HG02623 (cell line): ENCODE measurements around the gene MEGF8.
"Not testable (repeated sequence)": the region's sequence is repeated elsewhere in the genome, so short reads cannot be mapped to it uniquely, and the experiment has no call there.

Experiments used
- ATAC-seq: cut with Tn5 transposase; IDR thresholded peaks from one replicate; pipeline ENCODE4 v1.9.1; 2021; ENCODE audit warnings: moderate library complexity; ENCODE audit not compliant: unreplicated experiment

MEGF8 gene

DNA sequence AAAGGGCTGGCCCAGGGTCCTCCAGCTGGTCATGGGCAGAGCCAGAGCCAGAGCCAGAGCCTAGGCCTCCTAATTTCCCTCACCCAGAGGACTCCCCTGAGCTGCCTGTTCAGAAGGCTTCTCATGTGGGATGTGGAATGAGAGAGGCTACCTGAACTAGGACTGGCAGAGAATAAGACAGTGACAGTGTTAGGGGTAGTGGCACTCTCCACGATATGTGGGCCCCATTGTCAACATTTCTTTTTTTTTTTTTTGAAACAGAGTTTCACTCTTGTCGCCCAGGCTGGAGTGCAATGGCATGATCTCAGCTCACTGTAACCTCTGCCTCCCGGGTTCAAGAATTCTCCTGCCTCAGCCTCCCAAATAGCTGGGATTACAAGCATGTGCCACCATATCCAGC, 5.9 kb downstream of the MEGF8 start:
- ATAC-seq = not testable (repeated sequence)

DNA sequence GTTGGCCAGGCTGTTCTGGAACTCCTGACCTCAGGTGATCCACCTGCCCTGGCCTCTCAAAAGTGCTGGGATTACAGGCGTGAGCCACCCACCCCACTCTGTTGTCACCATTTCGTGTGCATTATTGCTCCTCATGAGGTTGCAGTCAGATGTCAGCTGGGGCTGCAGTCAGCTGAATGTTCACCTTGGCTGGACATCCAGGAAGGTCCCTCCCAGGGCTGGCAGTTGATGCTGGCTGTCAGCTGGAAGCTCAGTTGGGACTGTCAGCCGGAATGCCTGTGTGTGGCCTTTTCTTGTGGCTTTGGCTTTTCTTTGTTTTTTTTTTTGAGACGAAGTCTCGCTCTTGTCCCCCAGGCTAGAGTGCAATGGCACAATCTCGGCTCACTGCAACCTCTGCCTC, 6.6 kb downstream of the MEGF8 start:
- ATAC-seq = no peak

DNA sequence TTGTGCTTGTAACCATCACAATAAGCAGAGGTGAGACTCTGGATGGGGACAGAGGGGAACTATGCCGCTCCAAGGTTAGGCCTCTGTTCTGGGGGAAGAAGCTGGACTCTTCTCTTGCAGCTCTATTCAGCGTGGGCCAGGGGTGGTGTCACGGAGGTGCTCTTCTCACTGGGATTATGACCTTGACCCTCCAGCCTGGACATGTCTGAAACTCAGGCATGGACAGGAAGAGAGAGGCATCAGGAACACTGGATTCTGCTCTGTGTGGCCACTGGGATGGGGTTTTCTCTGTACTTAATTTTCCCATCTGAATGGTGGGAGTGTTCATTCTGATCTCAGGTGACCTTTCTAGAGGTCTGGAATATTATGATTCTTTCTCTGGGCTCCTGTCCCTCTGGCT, 7.6 kb downstream of the MEGF8 start:
- ATAC-seq = no peak

DNA sequence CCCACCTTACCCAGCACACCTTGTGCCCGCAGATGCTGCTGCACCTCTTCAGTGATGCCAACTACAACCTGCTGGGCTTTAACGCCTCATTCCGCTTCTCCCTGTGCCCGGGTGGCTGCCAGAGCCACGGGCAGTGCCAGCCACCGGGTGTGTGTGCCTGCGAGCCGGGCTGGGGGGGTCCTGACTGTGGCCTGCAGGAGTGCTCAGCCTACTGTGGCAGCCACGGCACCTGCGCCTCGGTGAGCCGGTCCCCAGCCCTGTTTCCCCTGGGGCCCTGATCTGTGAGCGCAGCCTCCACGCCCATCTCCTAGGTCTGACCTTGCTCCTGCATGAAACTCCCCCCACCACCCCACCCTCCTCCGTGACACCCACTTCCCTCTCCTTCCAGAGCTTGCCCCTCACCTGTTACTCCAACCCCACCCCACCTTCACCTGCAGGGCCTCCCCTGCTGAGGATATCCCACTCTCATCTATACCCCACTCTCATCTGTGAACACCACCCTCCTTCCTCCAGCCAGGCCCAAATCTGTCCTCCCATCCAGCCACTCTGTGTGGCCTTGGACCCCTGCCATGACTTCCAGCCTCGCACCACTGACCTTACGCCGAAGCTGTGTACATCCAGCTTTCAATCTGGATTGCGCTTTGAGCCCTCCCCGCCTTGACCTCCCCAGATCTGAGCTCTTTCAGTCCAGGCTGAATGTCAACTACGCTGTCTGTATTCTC, 8.7 kb downstream of the MEGF8 start:
- no peak for ATAC-seq

DNA sequence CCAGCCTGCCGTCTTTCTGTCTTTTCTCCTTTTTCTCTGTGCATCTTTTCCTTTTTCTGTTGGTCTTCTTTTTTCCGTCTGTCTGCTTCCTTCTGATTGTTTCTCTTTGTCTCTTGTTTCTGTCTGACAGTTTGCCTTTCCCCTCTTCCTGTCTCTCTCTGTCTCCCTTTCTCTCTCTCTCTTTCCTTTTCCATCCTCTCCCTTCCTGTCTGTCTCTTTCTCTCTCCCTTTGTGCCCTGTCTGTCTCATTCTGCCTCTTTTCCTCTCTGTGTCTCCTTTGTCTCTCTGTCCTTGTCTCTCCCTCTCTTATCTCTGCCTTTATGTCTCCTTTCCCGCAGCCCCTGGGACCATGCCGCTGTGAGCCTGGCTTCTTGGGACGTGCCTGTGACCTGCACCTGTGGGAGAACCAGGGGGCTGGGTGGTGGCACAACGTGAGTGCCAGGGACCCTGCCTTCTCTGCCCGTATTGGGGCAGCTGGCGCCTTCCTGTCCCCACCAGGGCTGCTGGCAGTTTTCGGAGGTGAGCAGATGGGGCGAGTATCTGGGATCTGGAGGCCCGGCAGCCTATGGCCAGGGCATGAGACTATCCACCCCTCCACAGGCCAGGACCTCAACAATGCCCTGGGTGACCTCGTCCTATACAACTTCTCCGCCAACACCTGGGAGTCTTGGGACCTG, 9.4 kb downstream of the MEGF8 start:
- no peak for ATAC-seq

DNA sequence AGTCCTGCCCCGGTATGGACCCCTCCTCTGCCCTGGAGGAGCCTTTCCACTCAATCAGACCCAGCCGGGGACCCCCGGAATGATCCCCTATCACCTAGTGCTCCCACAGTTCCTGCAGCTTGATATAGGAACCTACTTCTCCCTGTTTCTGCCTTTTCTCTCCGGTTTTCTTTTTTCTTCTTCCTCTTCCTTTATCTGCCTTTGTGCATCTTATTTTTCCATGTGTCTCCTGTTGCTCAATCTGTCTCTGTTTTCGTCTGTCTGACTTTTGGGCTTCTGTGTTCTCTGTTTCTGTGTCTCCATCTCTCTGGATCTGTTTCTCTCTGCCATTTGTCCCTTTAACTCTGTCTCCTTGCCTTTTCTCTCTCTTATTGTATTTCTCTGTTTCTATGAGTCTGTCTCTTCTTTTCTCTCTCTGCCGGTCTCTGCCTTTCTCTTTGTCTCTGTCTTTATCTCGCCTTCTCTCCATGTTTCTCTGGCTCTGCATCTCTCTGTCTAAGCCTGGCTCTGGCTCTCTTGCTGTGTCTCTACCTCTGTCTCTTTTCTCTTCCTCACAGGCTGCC, 10.0 kb downstream of the MEGF8 start:
- ATAC-seq = no peak

DNA sequence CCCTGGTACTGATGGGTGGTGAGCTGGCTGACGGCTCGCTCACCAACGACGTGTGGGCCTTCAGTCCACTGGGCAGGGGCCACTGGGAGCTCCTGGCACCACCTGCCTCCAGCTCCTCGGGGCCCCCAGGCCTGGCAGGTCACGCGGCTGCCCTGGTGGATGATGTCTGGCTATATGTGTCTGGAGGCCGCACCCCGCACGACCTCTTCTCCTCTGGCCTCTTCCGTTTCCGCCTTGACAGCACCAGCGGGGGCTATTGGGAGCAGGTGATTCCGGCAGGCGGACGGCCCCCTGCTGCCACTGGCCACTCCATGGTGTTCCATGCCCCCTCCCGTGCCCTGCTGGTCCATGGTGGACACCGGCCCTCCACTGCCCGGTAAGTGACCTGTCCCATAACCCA, 10.5 kb downstream of the MEGF8 start:
- no peak for ATAC-seq

DNA sequence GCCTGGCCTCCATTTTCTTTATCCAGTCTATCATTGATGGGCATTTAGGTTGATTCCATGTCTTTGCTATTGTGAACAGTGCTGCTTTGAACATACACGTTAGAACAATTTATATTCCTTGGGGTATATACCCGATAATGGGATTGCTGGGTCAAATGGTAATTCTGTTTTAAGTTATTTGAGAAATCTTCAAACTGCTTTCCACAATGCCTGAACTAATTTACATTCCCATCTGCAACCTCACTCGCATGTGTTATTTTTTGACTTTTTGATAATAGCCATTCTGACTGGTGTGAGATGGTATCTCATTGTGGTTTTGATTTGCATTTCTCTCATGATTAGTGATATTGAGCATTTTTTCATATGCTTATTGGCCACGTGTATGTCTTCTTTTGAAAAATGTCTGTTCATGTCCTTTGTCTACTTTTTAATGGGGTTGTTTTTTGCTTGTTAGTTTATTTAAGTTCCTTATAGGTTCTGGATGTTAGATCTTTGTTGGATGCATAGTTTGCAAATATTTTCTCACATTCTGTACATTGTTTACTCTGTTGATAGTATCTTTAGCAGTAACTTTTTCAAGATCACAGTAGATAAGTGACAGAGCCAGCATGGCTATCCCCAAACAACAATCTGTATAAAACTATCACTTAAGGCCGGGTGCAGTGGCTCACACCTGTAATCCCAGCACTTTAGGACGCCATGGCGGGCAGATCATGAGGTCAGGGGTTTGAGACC, 13.9 kb downstream of the MEGF8 start:
- not testable (repeated sequence) for ATAC-seq

DNA sequence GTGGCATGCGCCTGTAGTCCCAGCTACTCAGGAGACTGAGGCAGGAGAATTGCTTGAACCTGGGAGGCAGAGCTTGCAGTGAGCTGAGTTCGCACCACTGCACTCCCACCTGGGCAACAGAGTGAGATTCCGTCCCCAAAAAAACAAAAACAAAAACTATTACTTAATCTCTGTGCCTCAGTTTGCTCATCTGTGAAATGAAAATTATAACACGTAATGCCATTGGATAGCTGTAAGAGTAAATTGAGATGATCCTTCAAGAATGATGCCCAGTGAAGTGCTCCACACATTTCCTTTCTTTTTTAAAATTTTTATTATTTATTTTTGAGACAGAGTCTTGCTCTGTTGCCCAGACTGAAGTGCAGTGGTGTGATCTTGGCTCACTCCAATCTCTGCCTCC, 14.5 kb downstream of the MEGF8 start:
- ATAC-seq = not testable (repeated sequence)

DNA sequence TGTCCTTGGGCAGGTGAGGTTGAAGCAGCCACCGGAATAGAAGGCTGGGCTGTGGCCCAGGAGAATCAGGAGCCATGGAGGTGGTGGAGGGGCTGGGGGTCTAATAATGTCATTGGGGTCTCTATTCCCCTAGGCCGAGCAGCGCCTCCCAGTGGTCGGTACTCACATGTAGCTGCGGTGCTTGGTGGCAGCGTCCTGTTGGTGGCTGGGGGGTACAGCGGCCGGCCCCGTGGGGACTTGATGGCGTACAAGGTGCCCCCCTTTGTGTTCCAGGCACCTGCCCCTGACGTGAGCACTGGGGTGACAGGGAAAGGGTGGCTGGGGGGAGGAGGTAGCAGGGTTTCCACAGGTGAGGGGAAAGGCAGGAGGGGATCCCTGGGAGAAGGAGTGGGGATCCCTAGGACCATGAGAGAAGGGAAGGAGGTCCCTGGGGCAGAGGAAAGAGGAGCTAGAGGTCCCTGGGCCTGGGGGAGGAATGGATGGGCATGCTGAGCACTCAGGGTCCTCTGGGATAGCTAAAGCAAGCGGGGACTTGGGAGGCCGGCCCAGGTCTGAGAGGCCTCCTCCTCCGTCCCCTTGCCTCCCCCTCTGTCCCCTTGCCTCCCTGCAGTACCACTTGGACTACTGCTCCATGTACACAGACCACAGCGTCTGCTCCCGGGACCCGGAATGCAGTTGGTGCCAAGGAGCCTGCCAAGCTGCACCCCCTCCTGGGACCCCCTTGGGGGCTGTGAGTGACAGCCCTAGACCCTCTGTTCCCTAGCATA, 18.1 kb downstream of the MEGF8 start:
- no peak for ATAC-seq

DNA sequence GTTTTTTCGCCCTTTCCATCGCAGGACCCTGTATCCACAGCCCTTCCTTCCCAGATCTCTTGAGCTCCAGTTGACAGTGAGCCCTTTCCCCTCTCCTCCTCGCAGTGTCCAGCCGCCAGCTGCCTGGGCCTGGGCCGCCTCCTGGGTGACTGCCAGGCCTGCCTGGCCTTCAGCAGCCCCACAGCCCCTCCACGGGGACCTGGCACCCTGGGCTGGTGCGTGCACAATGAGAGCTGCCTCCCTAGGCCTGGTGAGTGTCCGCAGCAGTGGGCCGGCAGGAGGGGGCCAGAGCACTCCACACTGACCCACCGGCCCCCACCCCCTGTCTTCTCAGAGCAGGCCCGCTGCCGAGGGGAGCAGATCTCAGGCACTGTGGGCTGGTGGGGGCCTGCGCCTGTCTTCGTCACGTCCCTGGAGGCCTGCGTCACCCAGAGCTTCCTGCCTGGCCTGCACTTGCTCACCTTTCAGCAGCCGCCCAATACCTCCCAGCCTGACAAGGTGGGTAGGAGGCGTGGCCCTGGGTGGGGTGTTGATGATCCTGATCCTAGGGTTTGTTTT, 19.0 kb downstream of the MEGF8 start:
- ATAC-seq = no peak

DNA sequence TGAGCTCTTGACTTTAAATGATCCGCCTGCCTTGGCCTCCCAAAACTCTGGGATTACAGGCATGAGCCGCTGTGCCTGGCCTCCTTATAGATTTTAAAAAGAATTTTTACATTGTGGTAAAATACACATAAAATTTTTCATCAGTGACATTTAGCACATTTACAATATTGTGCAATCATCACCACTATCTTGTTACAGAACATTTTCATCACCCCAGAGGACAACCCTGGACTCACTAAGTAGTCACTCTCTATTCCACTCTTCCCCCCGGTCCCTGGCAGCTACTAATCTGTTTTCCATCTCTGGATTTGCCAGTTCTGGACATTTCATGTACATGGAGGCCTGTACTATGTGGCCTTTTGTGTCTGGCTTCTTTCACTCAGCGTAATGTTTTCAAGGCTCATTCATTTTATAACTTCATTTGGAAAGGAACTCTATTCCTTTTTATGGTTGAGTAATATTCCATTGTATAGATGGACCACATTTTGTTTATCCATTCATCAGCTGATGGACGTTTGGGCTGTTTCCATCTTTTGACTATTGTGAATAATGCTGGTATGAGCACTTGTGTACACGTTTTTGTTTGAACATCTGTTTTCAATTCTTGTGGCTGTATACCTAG, 19.9 kb downstream of the MEGF8 start:
- ATAC-seq = no peak

DNA sequence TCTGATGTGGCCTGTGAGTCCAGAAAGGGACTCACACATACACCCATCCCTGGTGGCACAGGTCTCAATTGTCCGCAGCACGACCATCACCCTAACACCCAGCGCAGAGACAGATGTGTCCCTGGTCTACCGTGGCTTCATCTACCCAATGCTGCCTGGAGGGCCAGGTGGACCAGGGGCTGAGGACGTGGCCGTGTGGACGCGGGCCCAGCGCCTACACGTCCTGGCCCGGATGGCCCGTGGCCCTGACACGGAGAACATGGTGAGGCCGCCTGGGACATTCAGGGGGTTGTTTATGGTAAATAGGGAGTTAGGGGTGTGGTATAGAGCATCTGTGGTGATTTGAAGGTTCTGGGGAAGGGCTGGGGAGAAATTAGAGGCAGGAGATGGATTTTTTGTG, 22.8 kb downstream of the MEGF8 start:
- no peak for ATAC-seq

DNA sequence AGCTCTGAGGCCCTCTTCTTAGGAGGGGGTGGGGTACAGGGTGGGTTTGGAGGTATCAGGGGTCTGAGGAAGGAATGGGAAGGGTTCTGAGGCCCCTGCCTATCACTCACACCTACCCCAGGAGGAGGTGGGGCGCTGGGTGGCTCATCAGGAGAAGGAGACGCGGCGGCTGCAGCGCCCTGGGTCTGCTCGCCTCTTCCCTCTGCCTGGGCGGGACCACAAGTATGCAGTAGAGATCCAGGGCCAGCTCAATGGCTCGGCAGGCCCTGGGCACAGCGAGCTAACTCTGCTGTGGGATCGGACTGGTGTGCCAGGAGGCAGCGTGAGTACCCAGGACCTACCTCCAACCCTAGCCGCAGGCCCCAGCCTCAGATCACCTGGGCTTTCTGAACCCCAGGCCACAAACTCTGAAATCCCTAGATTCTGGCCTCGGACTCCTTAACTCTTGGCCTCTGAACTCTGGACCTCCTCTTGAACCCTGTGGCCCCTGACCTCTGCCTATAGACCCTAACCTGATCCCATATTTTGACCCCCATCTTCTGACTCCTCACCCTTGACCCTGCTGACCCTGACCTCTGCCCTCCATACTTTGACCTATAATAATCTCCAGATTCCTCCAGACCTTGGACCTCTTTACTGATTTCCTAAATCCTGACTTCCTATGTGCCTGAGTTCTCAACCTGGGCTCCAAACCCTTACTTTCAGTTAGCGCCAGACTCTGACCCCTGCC, 24.1 kb downstream of the MEGF8 start:
- ATAC-seq = no peak

DNA sequence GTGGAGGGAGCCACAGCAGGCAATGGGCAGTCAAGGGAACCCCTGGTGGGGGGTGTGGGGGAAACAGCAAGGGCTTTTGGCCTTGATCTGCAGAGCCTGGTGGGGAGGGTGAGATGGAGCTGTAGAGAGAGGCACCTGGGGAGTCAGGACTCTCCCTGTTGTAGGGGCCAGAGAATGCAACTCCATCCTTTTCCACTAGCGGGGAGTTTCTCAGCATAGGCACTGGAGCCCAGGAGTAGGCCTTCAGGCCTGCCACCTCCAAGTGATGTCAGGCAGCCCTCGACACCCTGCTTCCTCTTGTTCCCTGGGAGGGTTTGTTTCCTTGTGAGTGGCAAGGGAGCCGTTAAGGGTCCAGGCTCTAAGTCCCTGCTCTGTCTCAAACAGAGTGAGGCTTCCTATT, 25.0 kb downstream of the MEGF8 start:
- no peak for ATAC-seq

DNA sequence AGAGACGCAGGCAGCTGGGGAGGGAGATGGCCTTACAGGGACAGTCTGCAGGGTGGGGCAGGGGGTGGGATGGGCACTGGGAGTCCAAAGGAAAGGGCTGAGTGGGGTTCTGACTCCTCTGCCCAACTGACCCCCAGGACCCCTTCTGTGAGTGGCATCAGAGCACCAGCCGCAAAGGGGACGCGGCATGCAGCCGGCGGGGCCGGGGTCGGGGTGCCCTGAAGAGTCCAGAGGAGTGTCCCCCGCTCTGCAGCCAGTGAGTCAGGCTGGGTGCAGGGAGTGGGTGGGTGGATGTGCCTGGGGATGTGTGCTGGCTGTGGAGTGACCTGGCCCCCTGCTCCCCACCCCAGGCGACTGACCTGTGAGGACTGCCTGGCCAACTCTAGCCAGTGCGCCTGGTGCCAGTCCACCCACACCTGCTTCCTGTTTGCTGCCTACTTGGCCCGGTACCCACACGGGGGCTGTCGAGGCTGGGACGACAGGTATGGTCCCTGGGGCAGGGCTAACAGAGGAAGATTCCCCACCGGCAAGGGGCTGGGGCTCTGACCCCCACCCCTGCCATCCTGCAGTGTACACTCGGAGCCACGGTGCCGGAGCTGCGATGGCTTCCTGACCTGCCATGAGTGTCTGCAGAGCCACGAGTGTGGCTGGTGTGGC, 25.8 kb downstream of the MEGF8 start:
- ATAC-seq = no peak

DNA sequence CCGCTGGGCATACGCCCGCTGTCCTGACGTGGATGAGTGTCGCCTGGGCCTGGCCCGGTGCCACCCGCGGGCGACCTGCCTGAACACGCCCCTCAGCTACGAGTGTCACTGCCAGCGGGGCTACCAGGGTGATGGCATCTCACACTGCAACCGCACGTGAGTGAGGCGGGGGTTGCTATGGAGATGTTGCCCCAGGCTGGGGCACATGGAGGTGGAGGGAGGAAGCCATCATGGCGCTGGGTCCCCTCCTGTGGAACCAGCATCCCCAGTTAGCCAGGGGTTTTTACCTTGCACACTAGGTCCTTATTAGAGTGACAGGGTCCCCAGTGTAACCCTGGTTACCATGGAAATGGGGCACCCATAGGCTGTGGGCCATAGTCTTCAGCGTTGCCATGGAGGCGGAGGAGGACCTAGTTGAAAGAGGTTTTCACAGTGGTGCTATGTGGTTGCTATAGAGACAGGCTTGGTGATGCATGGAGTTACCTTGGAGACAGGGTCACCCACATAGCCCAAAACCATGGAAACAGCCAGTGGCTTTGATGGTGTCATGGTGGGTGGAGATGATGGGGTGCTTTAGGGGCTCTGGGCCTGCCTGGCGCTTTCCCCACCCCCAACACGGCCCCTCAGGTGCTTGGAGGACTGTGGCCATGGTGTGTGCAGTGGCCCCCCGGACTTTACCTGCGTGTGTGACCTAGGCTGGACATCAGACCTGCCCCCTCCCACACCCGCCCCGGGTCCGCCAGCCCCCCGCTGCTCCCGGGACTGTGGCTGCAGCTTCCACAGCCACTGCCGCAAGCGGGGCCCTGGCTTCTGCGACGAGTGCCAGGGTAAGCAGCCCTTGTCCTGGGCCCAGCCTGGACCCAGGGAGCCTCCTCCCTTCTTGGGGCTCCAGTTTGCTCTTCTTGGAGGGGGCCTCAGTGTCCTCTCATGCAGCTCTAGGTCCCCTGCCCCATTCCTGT, 27.1 kb downstream of the MEGF8 start:
- ATAC-seq = no peak
